Esophagus mucosa (tissue), 1 donor: Measurements from ENCODE around the gene ITFG1. TPM values are rescaled to one million over a fixed set of nuclear protein-coding genes. Genes with fewer than 3 reads are reported as not detected.

ENCODE experiments used
- ATAC-seq: fragments of 200-7000 bp; cut with Tn5 transposase; one replicate; pipeline ENCODE4 v1.9.1; 2020
- total RNA-seq: library from RNA; stranded (reverse); gene quantifications from one replicate; pipeline ENCODE4 v1.2.4, GENCODE V29; 2023
- donor health status: DM: yes; HTN: yes; CAD: no.

ITFG1 gene
- total RNA-seq, result 23.2 TPM

DNA sequence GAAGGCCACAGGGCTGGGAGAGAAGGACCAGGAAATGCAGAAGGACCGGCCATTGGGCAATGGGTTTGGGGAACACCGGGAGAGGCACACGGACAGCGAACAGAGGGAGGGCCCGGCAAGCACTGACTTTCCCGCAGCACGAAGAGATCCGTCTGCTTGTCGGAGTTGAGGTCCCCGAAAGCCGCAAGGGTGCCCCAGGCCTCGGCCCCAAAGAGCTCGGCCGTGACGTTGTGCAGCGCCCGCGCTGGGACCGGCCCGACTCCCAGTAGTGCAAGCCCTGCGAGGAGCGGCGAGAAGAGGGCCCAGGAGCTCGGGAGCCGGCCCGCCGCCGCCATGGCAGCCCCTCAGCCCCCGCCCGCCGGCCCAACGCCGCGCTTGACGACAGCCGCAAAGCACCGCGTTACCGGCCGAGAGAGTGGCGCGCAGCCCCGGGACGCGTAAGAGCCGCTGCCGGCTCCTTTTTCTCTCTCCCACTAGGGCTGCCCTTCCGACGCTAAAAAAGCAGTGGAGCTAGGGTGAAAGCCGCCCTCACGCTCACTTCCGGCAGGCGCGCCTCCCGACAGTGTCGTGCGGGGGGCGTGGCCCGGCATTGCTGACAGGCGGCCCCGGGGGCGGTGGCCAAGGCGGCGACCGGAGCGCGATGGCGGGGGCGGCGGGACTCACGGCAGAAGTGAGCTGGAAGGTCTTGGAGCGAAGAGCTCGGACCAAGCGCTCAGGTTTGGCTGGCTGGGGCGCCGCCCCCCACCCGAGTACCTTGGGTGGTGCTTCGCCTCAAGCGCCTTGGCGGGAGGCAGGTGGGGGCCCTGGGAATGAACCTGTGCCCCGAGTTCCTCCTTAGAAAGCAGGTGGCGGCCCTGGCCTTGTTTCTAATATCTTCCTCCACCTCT lies at the start of gene ITFG1, which contains the start of gene PHKB:
TSS of gene ITFG1 (minus strand) at position 353 of the 887 bp plus-strand sequence. CDS start at position 335, 18 bp downstream.
TSS of gene PHKB (plus strand) at position 621 of the 887 bp plus-strand sequence. CDS start at position 641, 20 bp downstream.
- ATAC-seq, result peak; percentile 96

DNA sequence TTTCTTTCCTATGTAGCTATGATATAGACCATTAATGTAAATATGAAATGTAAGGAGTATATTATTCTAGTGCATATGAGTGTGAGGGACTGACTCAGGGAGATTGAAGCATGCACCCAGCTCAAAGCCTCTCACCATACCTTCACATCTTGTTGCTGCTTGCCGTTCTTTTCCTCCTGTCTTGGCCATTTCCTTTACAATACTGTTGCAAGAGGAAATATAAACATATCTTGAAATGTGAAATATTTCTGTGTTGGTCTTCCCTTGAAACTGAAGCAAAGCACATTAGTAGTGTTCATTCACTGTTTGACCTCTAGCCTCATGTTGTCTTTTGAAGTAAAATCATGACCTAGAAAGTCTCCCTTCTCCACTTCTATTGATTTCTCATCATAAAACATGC lies 46.8 kb upstream of the ITFG1 start:
- ATAC-seq, result no peak

DNA sequence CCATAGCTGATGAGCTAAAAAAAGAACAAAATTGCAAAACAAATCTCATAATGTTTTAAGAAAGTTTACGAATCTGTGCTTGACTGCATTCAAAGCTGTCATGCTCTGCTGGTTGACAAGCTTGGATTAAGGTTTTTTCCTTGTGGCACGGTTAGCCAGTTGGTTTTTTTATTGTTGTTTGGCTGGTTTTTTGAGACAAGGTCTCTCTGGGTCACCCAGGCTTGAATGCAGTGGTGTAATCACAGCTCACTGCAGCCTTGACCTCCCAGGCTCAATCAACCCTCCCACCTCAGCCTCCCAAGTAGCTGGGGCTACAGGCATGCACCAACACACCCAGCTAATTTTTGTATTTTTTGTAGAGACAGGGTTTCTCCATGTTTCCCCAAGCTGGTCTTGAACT lies 45.9 kb upstream of the ITFG1 start:
- ATAC-seq, result no peak

DNA sequence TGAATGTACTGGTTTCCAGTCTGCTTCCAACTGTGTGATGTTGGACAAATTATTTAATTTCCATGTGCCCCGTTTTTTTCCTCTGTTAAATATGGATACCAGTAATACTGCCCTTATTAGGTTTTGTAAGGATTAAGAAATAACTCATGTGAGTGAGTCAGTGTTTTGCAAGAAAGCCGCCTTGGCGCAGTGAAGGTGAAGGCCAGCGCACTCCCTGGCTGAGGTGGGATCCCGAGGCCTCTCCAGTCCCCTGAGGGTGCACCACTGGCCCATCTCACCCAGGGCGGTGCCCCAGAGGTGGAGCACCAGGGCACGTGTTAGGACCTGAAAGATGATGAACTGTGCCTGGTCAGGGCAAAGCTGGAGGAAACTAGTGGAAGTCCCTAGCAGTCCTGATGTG lies 43.7 kb upstream of the ITFG1 start:
- peak; percentile 78 for ATAC-seq

DNA sequence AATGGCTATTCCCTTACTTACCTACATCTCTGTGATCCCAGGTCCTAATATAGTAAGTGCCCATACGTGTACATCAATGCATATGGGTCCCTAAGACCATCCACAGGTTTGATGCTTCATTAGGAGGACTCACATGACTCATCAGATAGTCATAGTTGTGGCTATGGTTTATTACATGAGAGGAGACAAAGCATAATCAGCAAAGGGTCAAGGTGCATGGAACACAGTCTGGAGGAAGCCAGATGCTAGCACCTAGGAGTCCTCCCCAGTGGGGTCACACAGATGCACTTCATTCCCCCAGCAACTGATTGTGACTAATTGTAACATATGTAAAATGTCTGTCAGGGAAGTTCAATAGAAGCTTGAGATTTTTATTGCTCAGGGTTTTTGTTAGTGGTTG lies 43.1 kb upstream of the ITFG1 start:
- ATAC-seq, result no peak

DNA sequence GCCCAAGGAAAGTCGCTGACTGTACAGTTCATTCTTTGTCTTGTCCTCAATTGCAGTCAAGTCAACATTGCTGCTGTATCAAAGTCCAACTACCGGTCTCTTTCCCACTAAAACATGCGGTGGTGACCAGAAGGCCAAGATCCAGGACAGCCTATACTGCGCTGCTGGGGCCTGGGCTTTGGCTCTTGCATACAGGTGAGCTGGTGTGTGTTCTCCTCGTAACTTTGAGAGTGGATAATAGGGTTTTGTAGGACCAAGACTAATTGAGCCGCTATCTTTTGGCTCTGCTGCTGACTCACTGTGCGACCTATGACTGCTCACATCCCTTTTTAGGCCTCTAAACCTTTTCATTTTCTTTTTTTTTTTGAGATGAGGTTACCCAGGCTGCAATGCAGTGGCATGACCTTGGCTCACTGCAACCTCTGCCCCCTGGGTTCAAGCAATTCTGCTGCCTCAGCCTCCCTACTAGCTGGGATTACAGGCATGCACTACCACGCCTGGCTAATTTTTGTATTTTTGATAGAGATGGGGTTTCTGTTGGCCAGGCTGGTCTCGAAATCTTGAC lies 38.9 kb upstream of the ITFG1 start:
- ATAC-seq, result no peak

DNA sequence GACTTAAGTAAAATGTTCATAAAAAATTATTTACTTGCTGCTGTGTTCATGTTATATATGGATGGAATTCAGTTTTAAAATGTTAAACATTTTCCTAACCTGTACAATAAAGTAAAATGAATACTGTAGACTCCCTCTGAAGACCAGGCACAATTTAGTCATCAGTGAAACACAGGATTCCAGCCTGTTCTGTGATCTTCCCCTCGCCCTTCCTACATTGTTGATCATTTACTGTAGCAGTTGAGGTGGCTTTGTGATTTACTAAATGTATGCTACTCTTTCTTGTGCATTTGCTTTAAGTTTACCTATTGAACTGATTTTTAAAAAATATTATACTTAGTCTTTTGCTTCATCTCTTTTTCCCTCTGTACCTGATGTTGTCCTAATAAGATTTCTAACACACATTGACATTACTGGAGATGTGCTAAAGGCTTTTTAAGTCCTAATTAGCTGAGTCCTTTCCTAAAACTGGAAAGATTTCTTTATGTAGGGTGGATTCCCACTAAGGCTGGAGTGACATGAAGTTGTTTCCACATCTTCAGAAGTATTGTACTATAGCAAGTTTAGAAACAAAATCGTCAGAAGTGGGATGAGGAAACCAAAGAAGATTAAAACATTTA lies 38.3 kb upstream of the ITFG1 start:
- ATAC-seq, result no peak

DNA sequence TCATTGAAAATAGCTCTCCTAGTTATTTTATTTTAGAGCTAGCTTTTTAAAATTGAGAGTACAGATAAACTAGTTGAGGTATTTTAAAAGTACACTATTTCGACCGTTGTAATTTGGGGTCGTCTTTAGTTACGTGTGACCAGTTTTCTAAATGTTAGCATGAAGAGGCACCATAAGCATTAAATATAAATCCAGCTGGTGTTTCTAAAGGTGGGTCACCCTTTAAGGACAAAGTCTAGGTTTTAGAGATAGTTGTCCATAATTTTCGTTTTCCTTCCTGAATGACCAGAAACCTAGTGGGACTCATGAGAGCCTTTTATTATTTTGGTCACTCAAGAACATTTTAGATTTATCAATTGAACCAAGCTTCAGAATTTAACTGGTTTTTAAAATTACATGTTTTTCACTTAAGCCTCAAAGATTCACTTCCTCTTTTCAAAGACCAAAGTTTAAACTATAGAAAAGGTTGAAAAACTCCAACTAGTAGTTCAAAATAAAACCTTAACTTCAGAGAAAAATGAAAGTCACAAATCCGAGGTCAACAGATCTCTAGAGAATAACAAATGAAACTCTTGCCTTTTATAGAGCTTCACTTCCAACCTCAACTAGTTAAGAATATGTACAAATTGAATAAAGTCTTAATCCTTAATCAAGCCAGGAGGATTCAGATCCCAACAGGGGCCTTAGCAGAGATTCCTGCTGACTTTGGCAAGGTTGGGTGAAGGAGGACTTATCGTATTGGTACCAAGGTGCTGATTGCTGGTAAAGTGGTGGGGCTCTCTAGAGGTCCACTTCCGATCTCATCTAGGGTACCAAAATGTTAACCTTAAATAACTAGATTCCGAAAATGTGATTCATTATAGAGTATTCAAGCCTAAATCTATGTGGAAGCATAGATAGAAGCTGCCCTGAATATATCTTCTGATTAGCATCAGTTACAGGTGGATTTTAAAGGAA lies 32.8 kb upstream of the ITFG1 start:
- ATAC-seq, result no peak

DNA sequence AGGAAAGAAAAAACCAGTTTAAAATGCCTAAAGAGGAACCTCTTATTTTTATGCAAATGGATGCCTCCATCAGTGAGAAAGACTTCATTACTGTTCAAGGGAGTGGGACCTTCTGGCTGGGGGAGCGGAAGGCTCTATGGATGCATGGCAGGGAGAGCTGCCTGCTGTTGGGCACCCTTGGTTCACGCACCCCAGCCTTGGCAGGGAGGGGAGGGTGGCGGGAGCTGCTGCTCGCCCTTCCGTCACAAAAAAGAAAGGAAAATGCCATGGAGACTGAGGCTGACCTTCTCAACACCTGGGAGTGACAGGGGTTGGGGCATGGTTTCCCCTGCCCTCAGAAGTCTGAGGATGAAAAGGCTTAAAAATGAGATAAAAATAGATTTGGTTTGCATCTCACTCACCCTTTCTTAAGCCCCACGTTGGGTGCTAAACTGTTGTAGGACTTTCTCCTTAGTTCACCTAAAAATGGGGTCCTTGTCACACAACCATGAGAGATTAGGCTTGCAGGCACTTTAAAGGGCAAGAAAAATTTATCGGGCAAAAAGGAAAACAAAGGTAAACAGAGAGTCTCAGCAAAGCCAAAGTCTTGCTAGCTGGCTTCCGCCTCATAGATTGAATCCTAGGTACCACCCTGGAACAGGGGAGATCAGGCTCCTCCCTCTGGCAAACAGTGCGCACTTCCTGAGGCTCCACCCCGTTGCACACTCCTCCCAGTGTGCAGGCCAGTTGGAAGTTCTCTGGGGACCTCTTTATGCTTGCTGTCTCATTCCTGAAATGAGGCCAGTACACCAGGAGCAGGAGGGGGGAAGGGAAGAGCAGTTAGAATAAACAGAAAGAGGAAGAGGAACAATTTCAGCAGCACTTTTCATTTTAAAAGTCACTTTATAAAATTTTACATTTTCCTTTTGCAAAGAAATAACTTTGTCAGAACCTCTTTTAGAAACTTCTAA lies 31.8 kb upstream of the ITFG1 start:
- peak; percentile 79 for ATAC-seq

DNA sequence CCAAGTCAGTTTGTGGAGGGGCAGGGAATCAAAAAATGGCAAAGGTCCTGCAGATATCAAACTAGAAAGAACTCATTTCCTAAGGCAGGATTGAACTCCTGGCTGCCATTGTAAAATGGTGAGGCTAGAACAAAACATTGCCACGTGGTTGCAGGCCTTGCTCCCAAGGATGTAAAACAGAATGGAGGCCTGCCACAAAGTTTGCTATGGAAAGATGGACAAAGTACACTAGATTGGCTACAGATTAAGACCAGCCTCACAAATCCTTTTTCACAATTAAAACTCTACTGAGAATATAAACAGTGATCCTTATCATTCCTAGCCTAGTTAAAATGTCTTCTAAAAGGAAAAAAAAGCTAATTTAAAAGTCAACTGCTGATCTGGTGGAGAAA lies 31.2 kb upstream of the ITFG1 start:
- ATAC-seq, result no peak

DNA sequence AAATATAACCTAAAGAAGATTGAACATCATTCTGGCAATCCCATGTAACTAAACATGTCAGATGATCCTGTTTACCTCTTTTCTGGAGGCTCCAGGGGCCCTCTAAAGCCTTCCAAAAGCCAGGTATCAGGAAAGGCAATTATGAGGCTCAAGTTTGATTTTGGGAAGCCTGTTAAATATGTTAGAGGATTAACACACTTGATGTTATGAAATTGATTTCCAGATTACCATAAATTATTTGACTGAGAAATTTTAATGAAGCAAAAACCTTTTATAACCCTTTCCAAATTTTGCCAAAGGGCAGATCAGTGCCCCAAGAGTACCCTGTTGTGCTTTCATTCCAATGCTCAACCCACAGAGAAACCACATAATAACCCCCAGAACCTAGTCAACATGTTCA lies 29.6 kb upstream of the ITFG1 start:
- ATAC-seq, result no peak

DNA sequence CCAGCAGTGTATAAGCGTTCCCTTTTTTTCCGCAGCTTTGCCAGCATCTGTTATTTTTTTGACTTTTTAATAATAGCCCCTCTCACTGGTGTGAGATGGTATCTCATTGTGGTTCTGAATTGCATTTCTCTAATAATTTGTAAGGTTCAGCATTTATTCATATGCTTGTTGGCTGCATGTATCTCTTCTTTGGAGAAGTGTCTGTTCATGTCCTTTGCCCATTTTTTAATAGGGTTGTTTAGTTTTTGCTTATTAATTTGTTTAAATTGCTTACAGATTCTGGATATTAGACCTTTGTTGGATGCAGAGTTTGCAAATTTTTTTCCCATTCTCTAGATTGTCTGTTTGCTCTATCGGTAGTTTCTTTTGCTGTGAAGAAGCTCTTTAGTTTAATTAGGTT lies 27.2 kb upstream of the ITFG1 start:
- ATAC-seq, result no peak

DNA sequence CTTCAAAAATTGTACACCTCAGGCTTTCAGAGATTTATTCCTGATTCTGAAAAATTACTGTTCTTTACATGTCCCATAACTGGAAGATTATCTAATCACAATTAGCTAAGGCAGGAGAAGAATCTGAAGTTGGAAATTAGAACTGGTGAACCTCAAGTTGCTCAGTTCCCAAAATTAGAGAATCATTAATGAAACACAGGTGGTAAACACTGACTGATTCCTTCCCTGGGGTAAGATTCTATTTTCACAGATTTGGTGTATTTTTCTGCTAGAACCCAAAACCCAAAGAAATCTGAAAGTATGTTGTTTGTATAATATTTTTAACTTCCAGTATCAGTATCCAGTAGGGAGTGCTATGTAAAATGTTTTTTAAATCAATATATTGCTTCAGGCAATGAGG lies 26.0 kb upstream of the ITFG1 start:
- no peak for ATAC-seq

DNA sequence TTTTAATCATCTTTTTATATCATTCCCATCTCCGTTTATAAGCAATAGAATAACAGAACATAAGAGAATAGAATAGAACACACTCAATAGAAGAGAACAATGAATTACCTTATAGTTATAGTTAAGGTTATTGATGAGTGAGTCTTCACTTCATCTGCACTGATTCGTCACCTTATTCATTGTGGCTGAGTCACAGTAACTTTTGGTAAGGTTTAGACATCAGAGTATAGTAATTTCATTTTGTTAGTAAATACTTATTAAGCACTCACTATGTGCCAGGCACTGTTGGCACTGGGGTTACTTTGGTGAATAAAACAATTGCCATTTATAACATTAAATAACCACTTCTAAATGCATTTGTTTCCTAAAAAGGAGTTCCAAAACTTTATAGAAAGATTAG lies 22.8 kb upstream of the ITFG1 start:
- no peak for ATAC-seq

DNA sequence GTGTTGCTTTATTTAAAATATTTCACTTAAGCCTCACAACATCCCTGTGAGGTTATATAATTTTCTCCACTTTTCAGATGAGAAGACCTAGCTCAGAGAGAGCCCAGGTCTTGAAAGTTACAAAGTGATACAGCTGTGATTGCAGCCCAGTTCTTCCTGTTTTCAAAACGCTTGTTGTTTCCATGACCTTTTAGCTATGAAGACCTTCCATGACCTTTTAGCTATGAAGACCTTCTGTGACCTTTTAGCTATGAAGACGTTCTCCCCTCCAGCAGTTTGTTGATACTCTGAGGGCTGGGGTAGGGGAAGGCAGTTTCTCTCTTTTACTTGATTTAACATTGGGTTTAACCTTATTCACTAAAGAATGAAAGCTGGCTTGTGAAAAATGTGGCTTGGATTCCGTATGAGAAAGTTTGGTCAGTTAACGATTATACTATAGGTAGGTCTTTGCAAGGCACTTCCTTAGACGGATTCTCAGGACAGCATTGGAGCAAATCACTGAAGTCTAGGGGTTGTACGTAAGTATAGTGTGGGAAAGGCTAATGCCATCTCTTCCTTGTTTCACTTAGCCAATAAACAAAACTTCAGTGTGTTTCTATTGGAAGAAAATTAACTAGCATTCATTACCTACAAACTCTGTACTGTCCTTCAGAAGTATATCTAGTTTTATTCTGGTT lies 21.0 kb upstream of the ITFG1 start:
- no peak for ATAC-seq

DNA sequence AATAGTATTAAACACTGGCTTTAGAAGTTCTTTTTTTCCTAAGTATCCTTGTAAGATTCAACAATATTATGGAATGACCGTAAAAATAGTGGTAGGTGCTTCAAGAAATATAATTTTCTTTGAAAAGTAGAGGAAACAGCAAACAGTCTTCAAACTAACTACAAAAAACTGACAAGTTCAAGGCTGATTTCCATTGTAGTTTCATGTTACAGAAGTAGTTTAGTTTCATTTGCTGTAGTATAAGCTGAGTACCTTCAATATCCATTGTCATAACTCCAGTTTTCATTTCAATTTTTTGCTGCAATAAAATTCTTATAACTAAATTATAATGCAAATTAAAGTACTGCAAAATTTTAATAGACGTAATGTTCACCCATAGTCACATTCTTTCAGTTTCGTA lies 19.5 kb upstream of the ITFG1 start:
- ATAC-seq, result no peak

DNA sequence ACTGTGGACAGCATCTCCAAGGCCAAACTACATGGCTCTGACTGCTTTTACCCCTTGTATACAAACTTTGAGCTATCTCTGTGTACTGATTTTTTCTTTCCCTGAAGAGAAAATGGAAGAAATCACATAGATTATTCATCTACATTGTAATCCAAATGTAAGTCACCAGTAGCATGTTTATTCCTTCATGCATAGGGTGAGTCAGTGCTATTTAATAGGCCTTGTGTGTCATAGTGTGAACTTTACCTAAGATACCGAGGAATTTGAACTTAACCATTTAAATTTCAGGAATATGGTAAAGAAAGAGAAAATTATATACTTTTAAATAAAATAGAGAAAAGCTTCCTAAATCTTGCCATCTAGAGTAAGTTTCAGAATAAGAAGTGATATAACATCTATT lies 16.8 kb upstream of the ITFG1 start:
- ATAC-seq, result peak; percentile 73

DNA sequence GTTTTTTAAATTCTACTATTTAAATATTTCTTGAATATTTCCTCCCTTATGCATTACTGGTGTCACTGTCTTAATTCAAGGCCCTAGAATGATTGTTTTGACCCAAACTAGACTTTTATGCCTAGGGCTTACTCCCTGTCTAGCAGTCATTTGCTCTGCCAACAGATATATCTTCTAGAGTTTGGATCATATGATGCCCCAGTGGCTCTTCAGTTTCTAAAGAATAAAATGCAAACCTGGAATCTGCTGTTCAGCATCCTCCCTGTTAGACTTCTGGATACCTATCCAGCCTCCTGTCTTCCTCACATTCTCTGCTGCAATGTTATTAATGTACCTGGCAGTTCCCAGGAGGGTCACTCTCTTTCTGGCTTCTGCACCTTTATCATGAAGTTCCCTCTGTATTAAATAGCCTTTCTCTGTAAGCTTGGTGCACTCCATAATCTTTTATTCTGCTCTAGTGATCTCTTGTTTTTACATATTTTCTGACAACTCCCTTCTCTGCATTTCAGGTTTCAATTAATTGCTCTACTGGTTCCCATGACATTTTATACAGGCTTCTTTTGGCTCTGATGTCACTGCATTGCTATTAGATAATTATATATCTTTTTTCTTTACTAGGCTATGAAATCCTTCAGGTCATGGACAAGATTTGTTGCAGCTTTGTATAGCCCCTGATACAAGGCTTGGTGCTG lies 15.9 kb upstream of the ITFG1 start:
- ATAC-seq, result no peak

DNA sequence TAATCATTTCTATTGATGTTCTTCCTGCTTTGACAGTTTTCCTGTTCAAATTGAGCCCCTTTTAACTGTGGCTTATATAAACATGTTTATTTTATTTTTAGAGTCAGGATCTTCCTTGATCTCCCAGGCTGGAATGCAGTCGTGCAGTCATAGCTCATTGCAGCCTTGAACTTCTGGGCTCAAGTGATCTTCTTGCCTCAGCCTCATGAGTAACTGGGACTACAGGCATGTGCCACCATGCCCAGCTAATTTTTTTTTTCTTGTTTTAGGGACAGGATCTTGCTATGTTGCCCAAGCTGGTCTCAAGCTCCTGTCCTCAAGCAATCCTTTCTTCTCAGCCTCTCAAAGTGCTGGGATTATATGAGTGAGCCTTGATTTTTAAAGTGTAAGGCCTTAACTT lies 14.9 kb upstream of the ITFG1 start:
- peak; percentile 18 for ATAC-seq

DNA sequence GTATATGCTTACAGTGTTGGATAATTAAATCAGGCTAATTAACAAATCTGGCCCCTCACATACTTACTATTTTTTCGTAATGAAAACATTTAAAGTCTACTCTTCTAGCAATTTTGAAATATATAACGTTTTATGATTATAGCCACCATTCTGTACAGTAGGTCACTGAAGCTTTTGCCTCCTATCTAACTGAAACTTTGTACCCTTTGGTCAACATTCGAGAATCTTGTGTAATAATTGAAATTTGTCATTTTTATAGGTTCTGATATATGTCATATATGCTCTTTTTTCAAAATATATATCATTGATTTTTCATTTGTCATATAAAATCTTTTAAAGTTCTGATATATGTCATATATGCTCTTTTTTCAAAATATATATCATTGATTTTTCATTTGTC lies 12.9 kb upstream of the ITFG1 start:
- no peak for ATAC-seq
